CD14-positive monocyte (primary cell): Measurements from ENCODE around the gene OR2AT4. TPM values are rescaled to one million over a fixed set of nuclear protein-coding genes. Genes with fewer than 3 reads are reported as not detected.

ENCODE experiments used
- DNase-seq, 3 donors: peaks; one replicate each; pipeline ENCODE4 v3.0.0-alpha.2; 2011 to 2022
- H2AFZ ChIP-seq: 2 replicates; pipeline ENCODE4 v1.6.0; 2012; ENCODE audit warnings: mild to moderate bottlenecking, low read depth, low read length, inconsistent platforms; ENCODE audit not compliant: insufficient read depth, poor library complexity, severe bottlenecking
- H3K27ac ChIP-seq, 2 donors: 1 replicate in 1 of 2; 2 replicates in 1 of 2; pipeline ENCODE4 v1.5.1; 2012 to 2013; ENCODE audit warnings: low read length in 2 of 2, control low read depth in 1 of 2, inconsistent platforms in 1 of 2, low read depth in 1 of 2, mild to moderate bottlenecking in 1 of 2
- H3K27me3 ChIP-seq, 2 donors: one replicate each; pipeline versions ENCODE4 v1.6.0 to v1.6.1; 2011 to 2013; ENCODE audit warnings: low read length in 2 of 2; ENCODE audit not compliant: control insufficient read depth in 2 of 2, insufficient read depth in 2 of 2
- H3K36me3 ChIP-seq, 2 donors: replicated peaks in 1 of 2; 1 replicate in 1 of 2; 2 replicates in 1 of 2; pipeline versions ENCODE4 v1.5.1 to v1.6.1; 2012 to 2013; ENCODE audit warnings: low read length in 2 of 2, control low read depth in 1 of 2, inconsistent platforms in 1 of 2, mild to moderate bottlenecking in 1 of 2; ENCODE audit not compliant: insufficient read depth in 2 of 2, control insufficient read depth in 1 of 2
- H3K4me1 ChIP-seq, 2 donors: 1 replicate in 1 of 2; 2 replicates in 1 of 2; pipeline versions ENCODE4 v1.5.1 to v1.6.1; 2012 to 2013; ENCODE audit warnings: low read length in 2 of 2, control low read depth in 1 of 2, inconsistent platforms in 1 of 2, mild to moderate bottlenecking in 1 of 2, moderate library complexity in 1 of 2; ENCODE audit not compliant: insufficient read depth in 2 of 2, control insufficient read depth in 1 of 2
- H3K4me2 ChIP-seq: replicated peaks from 2 replicates; pipeline ENCODE3; 2012; ENCODE audit warnings: low read length, moderate library complexity, mild to moderate bottlenecking; ENCODE audit not compliant: poor library complexity, severe bottlenecking; ENCODE audit errors: extremely low read depth
- H3K4me3 ChIP-seq, 3 experiments: fragments of 200-600 bp in 1 of 3; sonication (generic) in 1 of 3; replicated peaks in 1 of 3; 1 replicate in 2 of 3; 2 replicates in 1 of 3; pipeline ENCODE4 v1.5.1; 2011 to 2013; ENCODE audit warnings: low read length in 3 of 3, mild to moderate bottlenecking in 3 of 3, control low read depth in 2 of 3, low read depth in 2 of 3, inconsistent platforms in 1 of 3, moderate library complexity in 1 of 3
- H3K79me2 ChIP-seq: 2 replicates; pipeline ENCODE4 v1.6.0; 2012; ENCODE audit warnings: mild to moderate bottlenecking, control low read depth, inconsistent platforms, low read length, moderate library complexity; ENCODE audit not compliant: insufficient read depth
- H3K9ac ChIP-seq: 2 replicates; pipeline ENCODE4 v1.6.0; 2017; ENCODE audit warnings: low read length, mild to moderate bottlenecking; ENCODE audit not compliant: insufficient read depth, poor library complexity, severe bottlenecking
- H3K9me3 ChIP-seq, 2 donors: replicated peaks in 1 of 2; 1 replicate in 1 of 2; 2 replicates in 1 of 2; pipeline versions ENCODE4 v1.5.1 to v1.6.1; 2012 to 2013; ENCODE audit warnings: low read length in 2 of 2, control low read depth in 1 of 2; ENCODE audit not compliant: control insufficient read depth in 1 of 2, insufficient read depth in 1 of 2
- H4K20me1 ChIP-seq: 2 replicates; pipeline ENCODE4 v1.6.0; 2012; ENCODE audit warnings: mild to moderate bottlenecking, low read length, control low read depth, moderate library complexity; ENCODE audit not compliant: insufficient read depth
- H3K27ac Mint-ChIP-seq, 7 donors: one replicate each; pipeline ENCODE4 v1.8.0; 2020; ENCODE audit warnings: mild to moderate bottlenecking in 7 of 7, mixed read lengths in 7 of 7, moderate library complexity in 6 of 7, inconsistent platforms in 2 of 7
- H3K27me3 Mint-ChIP-seq, 3 donors: one replicate each; pipeline ENCODE4 v1.8.0; 2021 to 2022; ENCODE audit warnings: low read depth in 3 of 3, mild to moderate bottlenecking in 3 of 3, mixed read lengths in 3 of 3, moderate library complexity in 3 of 3, inconsistent platforms in 1 of 3
- H3K36me3 Mint-ChIP-seq, 2 donors: one replicate each; pipeline ENCODE4 v1.8.0; 2020; ENCODE audit warnings: mixed read lengths in 2 of 2, inconsistent platforms in 1 of 2, mild to moderate bottlenecking in 1 of 2
- H3K4me1 Mint-ChIP-seq: one replicate; pipeline ENCODE4 v1.8.0; 2020; ENCODE audit warnings: mild to moderate bottlenecking, mixed read lengths
- H3K4me3 Mint-ChIP-seq, 2 donors: one replicate each; pipeline ENCODE4 v1.8.0; 2020; ENCODE audit warnings: mild to moderate bottlenecking in 2 of 2, mixed read lengths in 2 of 2, moderate library complexity in 1 of 2
- H3K9me3 Mint-ChIP-seq, 7 donors: one replicate each; pipeline ENCODE4 v1.8.0; 2020 to 2022; ENCODE audit warnings: mixed read lengths in 7 of 7, mild to moderate bottlenecking in 6 of 7, moderate library complexity in 6 of 7, inconsistent platforms in 2 of 7
- WGBS: methylation state at CpG from one replicate; pipeline ENCODE4 v1.1.5; 2013; ENCODE audit warnings: missing lambda C conversion rate; ENCODE audit not compliant: insufficient coverage; 5-methylcytosine and 5-hydroxymethylcytosine counted together
- intact Hi-C, 2 donors: fragments of 100-400 bp; cut with micrococcal nuclease; formaldehyde crosslinking; loops; one replicate each; pipeline versions ENCODE4 v1.15.0 to v1.15.1; 2023
- polyA plus RNA-seq, 3 donors: library from polyadenylated mRNA; depleted of rRNA in 1 of 3; unstranded in 2 of 3; stranded (reverse) in 1 of 3; fragments of 300-500 nt in 2 of 3; fragments of >200 nt in 1 of 3; fragmentation: Illumina TruSeq in 2 of 3; gene quantifications; 1 replicate in 2 of 3; 2 replicates in 1 of 3; pipeline ENCODE4 v1.2.3, GENCODE V29; 2012 to 2021
- TF ChIP-seq, protein P1 (sequence below): fragments of 200-600 bp; IDR thresholded peaks from one replicate; pipeline ENCODE4 v1.8.0; 2022; ENCODE audit warnings: antibody characterized with exemption, mild to moderate bottlenecking

Gene OR2AT4
- polyA plus RNA-seq, 3 donors: not detected

DNA sequence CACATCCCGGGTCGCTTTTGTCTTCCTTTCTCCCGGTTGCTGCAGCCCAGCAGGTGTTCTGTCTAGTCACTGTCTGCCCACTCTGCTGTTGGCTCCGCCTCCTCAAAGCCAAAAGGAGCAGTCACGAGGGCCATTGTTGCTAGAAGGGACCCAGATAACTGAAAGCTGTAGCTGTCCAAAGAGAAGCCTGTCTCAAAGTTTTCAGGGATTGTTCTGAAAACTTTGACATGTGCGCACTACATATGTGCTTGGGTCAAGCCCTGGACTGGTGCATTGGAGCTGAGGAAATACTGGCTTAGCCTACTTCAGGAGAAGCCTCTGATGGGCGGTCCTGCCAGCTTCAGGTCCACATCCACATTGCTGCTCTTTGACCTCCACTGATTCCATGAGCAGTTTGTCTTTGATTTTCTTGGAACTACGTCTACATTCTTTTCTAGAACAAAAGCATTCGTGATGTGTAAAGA is 8.8 kb upstream of the OR2AT4 start:
- peaks cover 9 to 20% (median 10%) of the 10 kb centered on the region in 3 donors for H3K27me3 Mint-ChIP-seq
- H3K4me2 ChIP-seq: no peak overlapping the region

DNA sequence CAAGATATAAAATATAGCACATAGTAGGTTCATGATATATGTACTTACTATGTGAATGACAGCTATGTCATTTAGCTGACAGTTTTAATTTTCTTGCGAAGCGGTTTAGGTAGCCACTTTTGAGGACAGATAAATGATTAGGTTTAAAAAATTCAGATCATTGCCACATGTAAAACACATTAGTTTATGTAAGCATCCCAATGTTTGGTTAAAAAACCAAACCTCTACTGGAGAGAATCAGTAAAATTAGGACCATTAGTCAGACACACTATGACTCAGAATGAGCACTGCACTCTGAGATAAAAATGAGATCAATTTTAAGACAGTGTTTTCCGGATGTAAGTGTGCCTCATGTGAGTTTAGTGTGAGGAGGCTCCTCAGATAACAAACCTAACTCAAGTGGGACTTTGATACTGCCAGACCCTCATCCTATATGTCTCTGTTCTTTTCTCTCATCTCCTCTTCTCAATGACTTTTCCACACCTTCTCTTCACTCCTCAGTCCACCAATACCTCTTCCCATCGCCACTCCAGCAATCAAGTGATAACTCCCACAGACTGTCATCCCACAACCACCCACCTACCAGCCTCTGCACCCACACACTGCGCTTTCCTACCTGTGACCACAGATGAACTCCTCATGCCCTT is 6.8 kb upstream of the OR2AT4 start:
- no peaks in the 10 kb centered on the region for H3K4me1 ChIP-seq
- H3K9me3 ChIP-seq: no peaks in the 10 kb centered on the region
- no peaks in the 10 kb centered on the region for H3K79me2 ChIP-seq
- peaks cover 0 to 9% (median 2%) of the 10 kb centered on the region in 7 donors for H3K9me3 Mint-ChIP-seq
- H3K27me3 Mint-ChIP-seq: peaks cover 6 to 14% (median 10%) of the 10 kb centered on the region in 3 donors
- H3K4me1 Mint-ChIP-seq: no peaks in the 10 kb centered on the region
- no peak overlapping the region for H3K4me2 ChIP-seq
- H3K36me3 Mint-ChIP-seq: no peaks in the 10 kb centered on the region
- H3K4me3 Mint-ChIP-seq: no peak overlapping the region
- H3K36me3 ChIP-seq: no peaks in the 10 kb centered on the region
- H3K27ac ChIP-seq: no peak overlapping the region
- no peaks in the 10 kb centered on the region for H4K20me1 ChIP-seq
- DNase-seq: no peak
- intact Hi-C loops: no loop called here
- H3K4me3 ChIP-seq: no peak overlapping the region
- no peak overlapping the region for H3K27ac Mint-ChIP-seq
- TF ChIP-seq, protein P1, sequence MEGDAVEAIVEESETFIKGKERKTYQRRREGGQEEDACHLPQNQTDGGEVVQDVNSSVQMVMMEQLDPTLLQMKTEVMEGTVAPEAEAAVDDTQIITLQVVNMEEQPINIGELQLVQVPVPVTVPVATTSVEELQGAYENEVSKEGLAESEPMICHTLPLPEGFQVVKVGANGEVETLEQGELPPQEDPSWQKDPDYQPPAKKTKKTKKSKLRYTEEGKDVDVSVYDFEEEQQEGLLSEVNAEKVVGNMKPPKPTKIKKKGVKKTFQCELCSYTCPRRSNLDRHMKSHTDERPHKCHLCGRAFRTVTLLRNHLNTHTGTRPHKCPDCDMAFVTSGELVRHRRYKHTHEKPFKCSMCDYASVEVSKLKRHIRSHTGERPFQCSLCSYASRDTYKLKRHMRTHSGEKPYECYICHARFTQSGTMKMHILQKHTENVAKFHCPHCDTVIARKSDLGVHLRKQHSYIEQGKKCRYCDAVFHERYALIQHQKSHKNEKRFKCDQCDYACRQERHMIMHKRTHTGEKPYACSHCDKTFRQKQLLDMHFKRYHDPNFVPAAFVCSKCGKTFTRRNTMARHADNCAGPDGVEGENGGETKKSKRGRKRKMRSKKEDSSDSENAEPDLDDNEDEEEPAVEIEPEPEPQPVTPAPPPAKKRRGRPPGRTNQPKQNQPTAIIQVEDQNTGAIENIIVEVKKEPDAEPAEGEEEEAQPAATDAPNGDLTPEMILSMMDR: no peak
- no peak overlapping the region for H2AFZ ChIP-seq
- no peak overlapping the region for H3K9ac ChIP-seq
- WGBS: 69% methylated on average over 1 of the region's 5 CpGs
- H3K27me3 ChIP-seq: peaks cover 0 to 5% of the 10 kb centered on the region in 2 donors

More for the DNA sequence above, 8.8 kb upstream of the OR2AT4 start:
- Histone ChIP-seq H2AFZ (no peak overlapping the region), H3K9ac (no peak overlapping the region), H3K36me3 (no peaks in the 10 kb centered on the region), H3K79me2 (no peaks in the 10 kb centered on the region), H3K27me3 (peaks cover 0 to 4% of the 10 kb centered on the region in 2 donors), H3K9me3 (no peaks in the 10 kb centered on the region), H3K4me1 (no peaks in the 10 kb centered on the region), H3K4me3 (no peak overlapping the region), H3K27ac (no peak overlapping the region), H4K20me1 (no peaks in the 10 kb centered on the region)
- Mint-ChIP-seq H3K27ac (no peak overlapping the region), H3K4me1 (no peaks in the 10 kb centered on the region), H3K9me3 (peaks cover 0 to 9% (median 1%) of the 10 kb centered on the region in 7 donors), H3K4me3 (no peak overlapping the region), H3K36me3 (no peaks in the 10 kb centered on the region)
- DNase-seq: no peak
- WGBS: 65% methylated on average over 7 of the region's 9 CpGs
- intact Hi-C loops: no loop called here
- TF ChIP-seq, protein P1: no peak
